ENCODE measurements around the gene STK32B. TPM values are rescaled to one million over a fixed set of nuclear protein-coding genes. Genes with fewer than 3 reads are reported as not detected.

The STK32B gene
- polyA plus RNA-seq, 2 donors = 0.22 to 0.24 TPM

DNA sequence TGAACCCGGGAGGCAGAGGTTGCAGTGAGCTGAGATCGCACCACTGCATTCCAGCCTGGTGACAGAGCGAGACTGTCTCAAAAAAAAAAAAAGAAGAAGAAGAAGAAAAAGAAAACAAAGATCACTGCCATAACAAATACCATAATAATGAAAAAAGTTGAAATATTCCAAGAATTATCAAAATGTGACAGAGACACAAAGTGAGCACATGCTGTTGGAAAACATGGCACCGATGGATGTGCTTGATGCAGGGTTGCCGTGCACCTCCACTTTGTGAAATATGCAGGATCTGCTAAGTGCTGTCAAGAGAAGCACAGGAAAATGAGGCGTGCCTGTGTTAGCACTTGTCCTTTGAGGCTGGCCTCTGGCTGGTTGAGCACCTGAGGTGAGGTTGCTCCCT lies 133.3 kb downstream of the STK32B start:
- Histone ChIP-seq H3K36me3 (ENCODE audit: control insufficient read depth in 2 of 2, insufficient read depth in 2 of 2, low read length in 1 of 2) (no peaks in the 10 kb centered on the region), H3K4me1 (ENCODE audit: control insufficient read depth in 2 of 2, insufficient read depth in 2 of 2, low read length in 1 of 2) (no peaks in the 10 kb centered on the region), H3K27me3 (ENCODE audit: control insufficient read depth in 1 of 2, insufficient read depth in 2 of 2, low read length in 2 of 2) (no peaks in the 10 kb centered on the region), H3K9me3 (ENCODE audit: control insufficient read depth in 2 of 2, insufficient read depth in 1 of 2, low read depth in 1 of 2, low read length in 1 of 2) (no peaks in the 10 kb centered on the region), H3K27ac (ENCODE audit: low read depth in 2 of 2, low read length in 1 of 2) (no peak overlapping the region), H3K4me3 (ENCODE audit: low read depth in 1 of 2, low read length in 2 of 2) (no peak overlapping the region)
- 83 to 86% methylated on average over 5 to 6 of the region's 6 CpGs for WGBS, 2 donors

DNA sequence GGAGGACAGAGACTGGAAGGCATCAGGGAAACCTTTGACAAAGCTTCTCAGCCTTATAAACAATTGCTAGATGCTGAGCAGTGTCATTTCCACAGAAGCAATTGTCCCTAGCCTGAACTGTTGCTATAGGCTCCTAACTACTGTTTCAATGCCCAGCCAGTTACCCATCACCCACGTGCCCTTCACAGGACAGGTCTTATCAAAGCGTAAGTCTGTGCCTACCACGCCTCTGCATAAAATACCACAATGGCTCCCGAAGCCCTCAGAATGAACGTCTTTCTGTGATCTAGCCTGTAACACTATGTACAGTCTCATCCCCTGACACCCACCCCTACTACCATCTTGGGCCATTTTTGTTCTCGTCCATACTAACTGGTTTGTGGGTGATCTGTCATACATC lies 134.3 kb downstream of the STK32B start:
- H3K4me3 ChIP-seq (ENCODE audit: low read depth in 1 of 2, low read length in 2 of 2) = no peak overlapping the region
- no peaks in the 10 kb centered on the region for H3K27me3 ChIP-seq (ENCODE audit: control insufficient read depth in 1 of 2, insufficient read depth in 2 of 2, low read length in 2 of 2)
- H3K9me3 ChIP-seq (ENCODE audit: control insufficient read depth in 2 of 2, insufficient read depth in 1 of 2, low read depth in 1 of 2, low read length in 1 of 2) = no peaks in the 10 kb centered on the region
- no peak overlapping the region for H3K27ac ChIP-seq (ENCODE audit: low read depth in 2 of 2, low read length in 1 of 2)
- 83 to 89% methylated on average over 6 of the region's 6 CpGs for WGBS, 2 donors
- H3K4me1 ChIP-seq (ENCODE audit: control insufficient read depth in 2 of 2, insufficient read depth in 2 of 2, low read length in 1 of 2) = no peaks in the 10 kb centered on the region
- H3K36me3 ChIP-seq (ENCODE audit: control insufficient read depth in 2 of 2, insufficient read depth in 2 of 2, low read length in 1 of 2) = no peaks in the 10 kb centered on the region

DNA sequence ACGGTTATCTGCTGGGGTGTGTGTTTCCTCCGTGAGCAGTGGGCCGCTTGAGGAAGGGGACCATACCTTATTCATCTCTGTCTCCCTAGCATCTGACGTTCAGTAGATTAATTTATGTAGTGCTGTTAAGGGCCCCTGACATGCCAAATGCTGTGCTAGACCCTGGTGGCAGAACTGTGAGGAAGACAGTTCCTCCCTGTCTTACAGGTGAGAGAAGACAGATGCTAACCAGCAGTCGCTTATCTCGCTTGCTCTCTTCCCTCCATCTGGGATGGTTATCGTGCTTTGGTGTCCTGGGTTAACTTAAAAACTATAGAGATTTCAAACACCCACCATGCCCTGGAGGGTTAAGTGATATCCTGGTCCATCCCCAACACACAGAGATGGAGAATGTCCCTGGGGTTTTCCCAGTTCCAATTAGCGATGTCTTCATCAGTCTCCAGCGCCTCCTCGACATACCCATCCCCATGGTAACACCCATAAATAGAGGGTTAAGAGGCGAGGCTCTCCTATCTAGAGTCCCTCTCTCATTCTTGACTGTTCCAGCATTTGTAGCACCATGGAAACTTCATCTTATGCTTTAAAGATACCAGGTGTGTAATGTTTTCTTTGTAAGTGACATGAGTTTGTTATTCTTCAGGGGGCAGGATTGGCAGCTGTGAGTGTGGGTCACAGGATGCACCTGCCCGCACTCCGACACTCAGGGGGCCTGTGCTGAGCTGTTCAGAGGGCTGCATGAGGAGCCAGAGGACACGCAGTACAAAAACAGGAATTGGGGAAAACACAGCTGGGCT lies 135.2 kb downstream of the STK32B start:
- WGBS, 2 donors = 61 to 64% methylated on average over 14 of the region's 14 CpGs
- Histone ChIP-seq H3K9me3 (ENCODE audit: control insufficient read depth in 2 of 2, insufficient read depth in 1 of 2, low read depth in 1 of 2, low read length in 1 of 2) (no peaks in the 10 kb centered on the region), H3K4me3 (ENCODE audit: low read depth in 1 of 2, low read length in 2 of 2) (no peak overlapping the region), H3K36me3 (ENCODE audit: control insufficient read depth in 2 of 2, insufficient read depth in 2 of 2, low read length in 1 of 2) (no peaks in the 10 kb centered on the region), H3K27me3 (ENCODE audit: control insufficient read depth in 1 of 2, insufficient read depth in 2 of 2, low read length in 2 of 2) (no peaks in the 10 kb centered on the region), H3K27ac (ENCODE audit: low read depth in 2 of 2, low read length in 1 of 2) (no peak overlapping the region), H3K4me1 (ENCODE audit: control insufficient read depth in 2 of 2, insufficient read depth in 2 of 2, low read length in 1 of 2) (no peaks in the 10 kb centered on the region)

DNA sequence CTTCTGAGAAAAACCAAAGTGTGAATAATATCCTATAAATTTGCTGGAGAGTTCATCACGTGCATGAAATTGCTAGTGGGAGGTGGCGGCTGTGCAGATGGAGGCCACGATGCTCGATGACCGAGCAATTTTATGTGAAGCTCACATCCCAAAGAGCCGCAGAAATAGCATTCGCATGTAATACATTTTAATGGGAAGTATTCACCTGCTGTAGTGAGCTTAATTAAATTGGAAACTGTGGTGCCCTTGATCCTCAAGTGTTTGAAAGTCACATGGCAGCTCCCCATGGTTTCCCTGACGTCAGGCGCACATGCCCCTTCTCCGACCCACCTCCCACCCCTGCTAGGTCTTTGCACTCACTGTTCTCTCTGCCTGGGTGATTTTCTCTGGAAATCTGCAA lies 136.8 kb downstream of the STK32B start:
- 85 to 87% methylated on average over 10 of the region's 10 CpGs for WGBS, 2 donors
- no peaks in the 10 kb centered on the region for H3K4me1 ChIP-seq (ENCODE audit: control insufficient read depth in 2 of 2, insufficient read depth in 2 of 2, low read length in 1 of 2)
- no peaks in the 10 kb centered on the region for H3K27me3 ChIP-seq (ENCODE audit: control insufficient read depth in 1 of 2, insufficient read depth in 2 of 2, low read length in 2 of 2)
- no peak overlapping the region for H3K27ac ChIP-seq (ENCODE audit: low read depth in 2 of 2, low read length in 1 of 2)
- H3K9me3 ChIP-seq (ENCODE audit: control insufficient read depth in 2 of 2, insufficient read depth in 1 of 2, low read depth in 1 of 2, low read length in 1 of 2) = no peaks in the 10 kb centered on the region
- no peak overlapping the region for H3K4me3 ChIP-seq (ENCODE audit: low read depth in 1 of 2, low read length in 2 of 2)
- H3K36me3 ChIP-seq (ENCODE audit: control insufficient read depth in 2 of 2, insufficient read depth in 2 of 2, low read length in 1 of 2) = no peaks in the 10 kb centered on the region

DNA sequence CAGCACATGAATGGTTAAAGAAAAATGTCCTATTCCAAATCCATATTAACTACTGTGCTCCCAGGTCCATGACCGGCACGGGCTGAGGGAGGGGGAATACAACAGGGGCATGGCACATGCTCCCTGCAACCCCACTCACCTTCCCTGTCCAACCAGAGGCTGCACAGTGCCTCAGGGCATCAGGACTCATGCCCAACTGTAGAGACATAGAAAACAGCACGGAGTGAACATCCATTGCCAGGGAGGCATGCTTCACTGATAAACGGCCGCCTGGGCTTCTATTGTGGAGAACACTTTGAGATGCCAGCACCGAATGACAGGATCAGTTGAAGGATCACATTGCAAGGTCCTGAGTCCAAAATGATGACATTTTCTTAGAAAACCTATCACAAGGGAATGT lies 140.6 kb downstream of the STK32B start:
- Histone ChIP-seq H3K27ac (ENCODE audit: low read depth in 2 of 2, low read length in 1 of 2) (no peak overlapping the region), H3K4me1 (ENCODE audit: control insufficient read depth in 2 of 2, insufficient read depth in 2 of 2, low read length in 1 of 2) (no peaks in the 10 kb centered on the region), H3K36me3 (ENCODE audit: control insufficient read depth in 2 of 2, insufficient read depth in 2 of 2, low read length in 1 of 2) (no peaks in the 10 kb centered on the region), H3K4me3 (ENCODE audit: low read depth in 1 of 2, low read length in 2 of 2) (no peak overlapping the region), H3K9me3 (ENCODE audit: control insufficient read depth in 2 of 2, insufficient read depth in 1 of 2, low read depth in 1 of 2, low read length in 1 of 2) (no peaks in the 10 kb centered on the region), H3K27me3 (ENCODE audit: control insufficient read depth in 1 of 2, insufficient read depth in 2 of 2, low read length in 2 of 2) (no peaks in the 10 kb centered on the region)
- WGBS, 2 donors = 60 to 66% methylated on average over 6 of the region's 6 CpGs

DNA sequence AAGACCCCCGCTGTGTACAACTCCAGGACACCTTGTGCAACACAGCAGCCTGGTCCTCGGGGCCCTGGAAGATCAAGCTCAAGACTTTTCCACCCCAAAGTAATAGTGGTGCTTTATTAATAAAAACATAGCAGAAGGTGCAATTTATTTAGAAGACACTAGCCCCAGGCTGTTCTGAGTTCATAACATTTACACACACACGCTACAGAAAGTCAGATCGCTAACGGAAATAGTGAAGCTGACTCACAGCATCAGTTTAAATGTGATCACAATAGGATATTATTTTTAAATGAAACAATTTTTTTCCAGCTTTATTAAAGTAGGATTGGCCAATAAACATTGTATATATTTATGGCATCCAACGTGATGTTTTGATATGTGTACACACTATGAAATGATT lies 141.0 kb downstream of the STK32B start:
- WGBS, 2 donors = 64 to 76% methylated on average over 6 of the region's 6 CpGs
- no peak overlapping the region for H3K27ac ChIP-seq (ENCODE audit: low read depth in 2 of 2, low read length in 1 of 2)
- H3K27me3 ChIP-seq (ENCODE audit: control insufficient read depth in 1 of 2, insufficient read depth in 2 of 2, low read length in 2 of 2) = no peaks in the 10 kb centered on the region
- H3K9me3 ChIP-seq (ENCODE audit: control insufficient read depth in 2 of 2, insufficient read depth in 1 of 2, low read depth in 1 of 2, low read length in 1 of 2) = no peaks in the 10 kb centered on the region
- H3K4me1 ChIP-seq (ENCODE audit: control insufficient read depth in 2 of 2, insufficient read depth in 2 of 2, low read length in 1 of 2) = no peaks in the 10 kb centered on the region
- no peaks in the 10 kb centered on the region for H3K36me3 ChIP-seq (ENCODE audit: control insufficient read depth in 2 of 2, insufficient read depth in 2 of 2, low read length in 1 of 2)
- no peak overlapping the region for H3K4me3 ChIP-seq (ENCODE audit: low read depth in 1 of 2, low read length in 2 of 2)

DNA sequence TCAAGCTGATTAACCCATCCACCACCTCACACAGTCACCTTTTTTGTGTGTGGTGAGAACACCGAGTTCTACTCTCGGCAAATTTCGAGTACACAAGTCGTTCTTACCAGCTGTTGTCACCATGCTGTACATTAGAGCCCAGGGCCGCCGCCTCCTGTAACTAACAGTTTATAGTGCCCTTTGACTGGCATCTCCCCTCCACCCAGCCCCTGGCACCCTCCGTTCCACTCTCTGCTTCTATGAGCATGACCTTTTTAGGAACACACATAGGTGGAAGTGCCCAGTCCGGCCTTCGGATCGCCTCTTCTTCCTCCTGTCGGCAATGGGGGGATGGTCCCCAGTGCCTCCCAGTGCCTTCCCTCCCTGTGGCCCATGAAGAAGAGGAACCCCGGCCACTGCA lies 141.4 kb downstream of the STK32B start:
- 82% methylated on average over 12 of the region's 12 CpGs for WGBS, 2 donors
- H3K9me3 ChIP-seq (ENCODE audit: control insufficient read depth in 2 of 2, insufficient read depth in 1 of 2, low read depth in 1 of 2, low read length in 1 of 2) = no peaks in the 10 kb centered on the region
- H3K4me1 ChIP-seq (ENCODE audit: control insufficient read depth in 2 of 2, insufficient read depth in 2 of 2, low read length in 1 of 2) = no peaks in the 10 kb centered on the region
- no peak overlapping the region for H3K4me3 ChIP-seq (ENCODE audit: low read depth in 1 of 2, low read length in 2 of 2)
- H3K36me3 ChIP-seq (ENCODE audit: control insufficient read depth in 2 of 2, insufficient read depth in 2 of 2, low read length in 1 of 2) = no peaks in the 10 kb centered on the region
- no peaks in the 10 kb centered on the region for H3K27me3 ChIP-seq (ENCODE audit: control insufficient read depth in 1 of 2, insufficient read depth in 2 of 2, low read length in 2 of 2)
- no peak overlapping the region for H3K27ac ChIP-seq (ENCODE audit: low read depth in 2 of 2, low read length in 1 of 2)

DNA sequence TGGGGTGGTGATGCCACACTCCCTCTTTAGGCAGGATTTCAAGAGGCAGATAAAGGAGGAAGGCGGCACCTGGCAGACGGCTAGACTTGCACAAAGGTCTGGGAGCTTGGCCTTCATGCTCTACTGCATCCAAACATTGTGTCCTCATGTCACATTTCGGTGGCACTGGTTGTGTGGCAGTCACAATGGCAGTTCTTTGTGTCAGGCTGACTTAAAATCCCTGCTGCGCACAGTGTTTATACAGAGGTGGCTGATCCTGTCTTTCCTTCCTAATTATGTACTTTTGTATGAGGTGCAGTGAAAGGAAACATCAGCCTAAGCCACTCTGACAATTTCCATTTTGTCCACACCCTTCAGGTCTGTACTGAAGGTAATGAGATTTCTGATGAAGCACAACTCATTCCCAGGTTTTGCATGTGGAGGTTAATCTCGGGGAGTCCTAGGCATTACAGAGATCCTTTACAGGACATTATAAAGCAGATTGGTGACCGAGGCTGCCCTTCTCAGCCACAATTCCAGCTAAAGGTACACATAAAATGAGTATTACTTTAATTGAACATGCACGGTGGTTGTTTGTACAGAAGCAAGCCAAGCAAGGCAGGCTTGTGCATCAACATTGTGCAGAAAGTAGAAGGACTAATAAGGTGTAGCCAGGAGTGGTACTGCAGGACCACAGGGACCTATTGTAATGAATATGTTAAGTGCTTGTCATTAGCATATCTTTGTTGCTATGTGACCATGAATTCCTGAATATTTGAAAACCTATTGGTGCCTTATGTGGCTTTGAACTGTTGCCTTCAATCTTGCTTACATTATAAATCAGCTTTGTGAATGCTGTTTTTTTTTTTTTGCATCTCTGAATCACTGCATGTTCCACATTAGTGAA lies 147.6 kb downstream of the STK32B start:
- Histone ChIP-seq H3K27me3 (ENCODE audit: control insufficient read depth in 1 of 2, insufficient read depth in 2 of 2, low read length in 2 of 2) (no peaks in the 10 kb centered on the region), H3K4me1 (ENCODE audit: control insufficient read depth in 2 of 2, insufficient read depth in 2 of 2, low read length in 1 of 2) (no peaks in the 10 kb centered on the region), H3K36me3 (ENCODE audit: control insufficient read depth in 2 of 2, insufficient read depth in 2 of 2, low read length in 1 of 2) (no peaks in the 10 kb centered on the region), H3K4me3 (ENCODE audit: low read depth in 1 of 2, low read length in 2 of 2) (no peak overlapping the region), H3K9me3 (ENCODE audit: control insufficient read depth in 2 of 2, insufficient read depth in 1 of 2, low read depth in 1 of 2, low read length in 1 of 2) (no peaks in the 10 kb centered on the region), H3K27ac (ENCODE audit: low read depth in 2 of 2, low read length in 1 of 2) (no peak overlapping the region)
- WGBS, 2 donors = 58 to 67% methylated on average over 7 of the region's 7 CpGs

DNA sequence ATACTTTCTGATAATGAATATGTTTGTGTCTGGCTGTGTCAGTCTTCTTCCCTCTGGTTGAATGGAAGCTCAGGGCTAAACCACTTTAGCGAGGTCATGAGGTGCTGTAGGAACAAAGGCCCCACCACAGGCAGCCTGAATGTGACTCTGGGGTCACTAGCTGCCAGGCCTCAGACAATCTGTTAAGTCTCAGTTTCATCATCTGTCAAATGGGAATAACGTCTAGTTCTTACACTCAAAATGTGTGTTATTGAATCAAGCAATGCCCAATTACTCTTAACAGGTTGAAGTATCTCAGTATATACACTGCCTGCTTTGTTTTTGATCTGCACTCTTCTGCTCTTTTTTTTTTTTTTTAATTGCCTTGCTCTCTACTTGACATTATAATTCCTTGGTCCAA lies 148.6 kb downstream of the STK32B start:
- Histone ChIP-seq H3K4me3 (ENCODE audit: low read depth in 1 of 2, low read length in 2 of 2) (no peak overlapping the region), H3K4me1 (ENCODE audit: control insufficient read depth in 2 of 2, insufficient read depth in 2 of 2, low read length in 1 of 2) (no peaks in the 10 kb centered on the region), H3K27ac (ENCODE audit: low read depth in 2 of 2, low read length in 1 of 2) (no peak overlapping the region), H3K36me3 (ENCODE audit: control insufficient read depth in 2 of 2, insufficient read depth in 2 of 2, low read length in 1 of 2) (no peaks in the 10 kb centered on the region), H3K9me3 (ENCODE audit: control insufficient read depth in 2 of 2, insufficient read depth in 1 of 2, low read depth in 1 of 2, low read length in 1 of 2) (no peaks in the 10 kb centered on the region), H3K27me3 (ENCODE audit: control insufficient read depth in 1 of 2, insufficient read depth in 2 of 2, low read length in 2 of 2) (no peaks in the 10 kb centered on the region)
- WGBS, 2 donors = 48 to 69% methylated on average over 2 of the region's 2 CpGs
